ENCODE results near the gene KRTAP4-5.
A peak's percentile ranks its signal among the peaks of the same experiment; 100 is the strongest.

- TF ChIP-seq CTCF (IDR thresholded peaks at IDR 0.05; ENCODE audit: insufficient read depth, low read length) = no peak
- TF ChIP-seq REST (IDR thresholded peaks at IDR 0.05; ENCODE audit: insufficient replicate concordance, low read depth) = peak; percentile 60
- no peak for TF ChIP-seq POLR2AphosphoS5 (IDR thresholded peaks at IDR 0.05; ENCODE audit: low read depth)
- no peak for TF ChIP-seq GABPA (IDR thresholded peaks at IDR 0.05; ENCODE audit: low read depth)
- no peak for TF ChIP-seq SPI1 (IDR thresholded peaks at IDR 0.05; ENCODE audit: borderline replicate concordance, low read depth)
These were observed 37.2 kb upstream of the KRTAP4-5 start for GRCh38 chr17:41186872-41187271.
